GM21619 (cell line): Measurements from ENCODE around the gene FAM89B.

Source experiments
- ATAC-seq: cut with Tn5 transposase; IDR thresholded peaks from one replicate; pipeline ENCODE4 v1.9.1; 2021; ENCODE audit not compliant: unreplicated experiment

Gene FAM89B

GRCh38 chr11:65538915-65539743 lies 33.2 kb upstream of the FAM89B start:
- ATAC-seq, result no peak

GRCh38 chr11:65539744-65540289 lies 32.5 kb upstream of the FAM89B start:
- ATAC-seq, result peak; percentile 49

- peak; percentile 55 for ATAC-seq
These were observed 31.8 kb upstream of the FAM89B start for GRCh38 chr11:65540290-65541092.

GRCh38 chr11:65541093-65541982 lies 31.0 kb upstream of the FAM89B start:
- ATAC-seq, result no peak

GRCh38 chr11:65542738-65543390 lies 29.5 kb upstream of the FAM89B start:
- no peak for ATAC-seq

- ATAC-seq, result no peak
These were observed 26.5 kb upstream of the FAM89B start for GRCh38 chr11:65545853-65546216.

- ATAC-seq, result peak; percentile 70
These were observed 25.9 kb upstream of the FAM89B start for GRCh38 chr11:65546217-65546958.

- ATAC-seq, result no peak
These were observed 24.8 kb upstream of the FAM89B start for GRCh38 chr11:65547446-65548125.

GRCh38 chr11:65548395-65548794 lies 23.9 kb upstream of the FAM89B start:
- no peak for ATAC-seq

GRCh38 chr11:65549096-65549495 lies 23.2 kb upstream of the FAM89B start:
- no peak for ATAC-seq

- peak; percentile 60 for ATAC-seq
These were observed 20.6 kb upstream of the FAM89B start for GRCh38 chr11:65551572-65552387.

GRCh38 chr11:65552388-65552951 lies 19.9 kb upstream of the FAM89B start:
- ATAC-seq, result no peak

GRCh38 chr11:65553301-65554001 lies 18.9 kb upstream of the FAM89B start:
- ATAC-seq, result no peak

- ATAC-seq, result no peak
These were observed 18.1 kb upstream of the FAM89B start for GRCh38 chr11:65554057-65554818.

GRCh38 chr11:65554842-65555430 lies 17.4 kb upstream of the FAM89B start:
- no peak for ATAC-seq

GRCh38 chr11:65555693-65556231 lies 16.6 kb upstream of the FAM89B start:
- ATAC-seq, result no peak
